HTERT RPE-1 (cell line): ENCODE measurements around the gene RPL32.
"Not testable (repeated sequence)": the region's sequence is repeated elsewhere in the genome, so short reads cannot be mapped to it uniquely, and the experiment has no call there.

Source experiments
- in situ Hi-C: fragments of 300-500 bp; cut with MboI; formaldehyde crosslinking; loops from 4 replicates; pipeline ENCODE4 v1.14.3; 2020; ENCODE audit warnings: low sequenced_read_pairs

The RPL32 gene

GRCh38 chr3:12868039-12869034 is 27.0 kb upstream of the RPL32 start:
- in situ Hi-C loops = no loop called here

DNA sequence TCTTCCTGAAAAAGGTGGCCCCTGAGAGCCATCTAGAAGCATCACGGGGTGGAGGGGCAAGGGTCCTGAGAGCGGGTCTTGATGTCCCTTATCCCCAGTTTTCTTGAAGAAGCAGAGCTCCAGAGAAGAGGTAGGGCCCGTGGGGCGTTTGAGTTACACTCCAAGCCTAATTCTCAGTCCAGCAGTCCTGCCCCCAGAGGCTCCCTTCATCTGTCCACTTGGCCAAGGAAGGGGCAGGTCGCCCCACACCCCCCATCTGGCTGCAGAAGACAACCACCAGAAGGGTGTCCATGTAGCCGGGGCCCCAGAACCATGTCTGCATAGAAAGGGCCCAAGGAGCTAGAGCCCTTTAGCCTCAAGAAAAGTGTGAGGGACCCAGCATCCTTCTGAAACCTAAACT is 25.5 kb upstream of the RPL32 start:
- in situ Hi-C loops = no loop called here

- in situ Hi-C loops = no loop called here
Measured at GRCh38 chr3:12865271-12865670, 23.9 kb upstream of the RPL32 start.

DNA sequence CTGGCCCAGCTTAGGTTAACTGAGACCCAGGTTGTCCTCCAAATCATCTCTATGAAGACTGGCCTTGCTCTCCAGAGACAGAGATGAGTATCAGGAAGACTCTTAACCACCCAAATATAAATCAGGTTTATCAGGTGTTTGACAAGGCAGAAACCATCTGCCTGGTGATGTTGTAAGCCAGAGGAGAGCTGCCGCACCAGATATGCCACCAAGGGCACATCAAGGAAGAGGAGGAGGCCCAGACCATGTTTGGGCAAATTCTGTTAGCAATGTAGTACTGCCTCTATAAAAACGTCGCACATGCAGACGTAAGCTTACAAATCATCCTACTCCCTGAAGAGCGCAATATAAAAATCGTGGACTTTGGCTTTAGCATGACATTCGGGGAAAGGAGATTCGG is 21.0 kb upstream of the RPL32 start:
- in situ Hi-C loops = no loop called here

DNA sequence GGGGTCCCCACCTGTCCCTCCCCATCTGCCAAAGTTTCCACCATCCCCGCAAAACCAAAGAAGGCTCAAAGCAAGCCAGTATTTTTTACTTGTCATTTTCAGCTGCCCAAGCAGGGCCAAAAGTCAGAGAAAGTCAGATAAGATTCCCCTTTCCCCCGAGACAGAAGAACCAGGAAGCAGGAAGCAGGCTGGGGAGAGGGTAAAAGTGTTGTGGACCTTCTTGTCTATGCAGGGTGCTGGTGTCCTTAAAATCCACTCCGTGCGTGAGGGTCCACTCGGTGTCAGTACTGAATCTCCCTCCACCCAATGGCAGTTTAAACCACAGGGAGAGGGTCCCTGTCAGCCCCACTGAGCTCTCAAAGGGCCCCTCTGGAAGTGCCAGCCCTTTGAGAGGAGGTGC is 20.2 kb upstream of the RPL32 start:
- in situ Hi-C loops = no loop called here

GRCh38 chr3:12859840-12860239 is 18.5 kb upstream of the RPL32 start:
- in situ Hi-C loops = no loop called here

DNA sequence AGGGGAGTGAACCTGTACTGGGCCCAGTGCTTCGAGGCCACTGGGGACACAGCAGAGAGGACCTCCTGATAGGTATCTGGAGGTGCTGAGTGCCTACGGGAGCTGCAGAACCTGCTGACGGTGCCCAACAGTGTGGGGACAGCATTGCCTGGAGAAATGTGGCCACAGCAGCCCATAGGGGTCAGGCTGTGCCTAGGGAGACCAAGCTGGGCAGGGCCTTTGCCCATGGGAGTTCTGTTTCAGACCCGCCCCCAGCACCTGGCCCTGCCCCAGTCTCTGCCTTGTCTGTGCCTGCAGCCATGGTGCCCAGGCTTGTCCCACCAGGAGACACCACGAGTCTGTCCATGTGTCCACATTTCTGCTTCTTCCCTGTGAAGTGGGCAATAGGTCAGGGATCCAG is 15.3 kb upstream of the RPL32 start:
- in situ Hi-C loops = no loop called here

GRCh38 chr3:12854565-12854964 is 13.2 kb upstream of the RPL32 start:
- in situ Hi-C loops = no loop called here

GRCh38 chr3:12853847-12854246 is 12.5 kb upstream of the RPL32 start:
- in situ Hi-C loops = not testable (repeated sequence)

DNA sequence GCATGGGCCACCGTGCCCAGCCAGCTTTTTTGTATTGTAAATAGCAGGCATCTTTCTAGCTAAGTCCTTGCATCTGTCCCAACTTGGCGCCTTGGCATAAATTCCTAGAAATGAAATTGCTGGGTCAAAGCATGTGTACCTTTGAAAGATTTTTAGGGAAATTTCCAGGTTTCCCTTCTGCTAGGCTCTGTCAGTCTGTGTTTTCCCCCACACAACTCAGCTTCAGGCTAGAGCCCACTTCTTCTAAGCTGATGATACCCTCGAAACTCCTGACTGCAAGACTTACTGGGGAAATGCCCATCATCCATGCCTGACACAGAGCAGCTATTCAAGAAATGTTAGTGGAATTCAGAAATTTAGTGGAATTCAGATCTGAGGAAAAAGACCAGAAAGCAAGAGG is 10.8 kb upstream of the RPL32 start:
- in situ Hi-C loops = no loop called here

GRCh38 chr3:12845811-12846210 is 4.4 kb upstream of the RPL32 start:
- in situ Hi-C loops = no loop called here

GRCh38 chr3:12842469-12842868 is 1.1 kb upstream of the RPL32 start:
- in situ Hi-C loops = no loop called here

DNA sequence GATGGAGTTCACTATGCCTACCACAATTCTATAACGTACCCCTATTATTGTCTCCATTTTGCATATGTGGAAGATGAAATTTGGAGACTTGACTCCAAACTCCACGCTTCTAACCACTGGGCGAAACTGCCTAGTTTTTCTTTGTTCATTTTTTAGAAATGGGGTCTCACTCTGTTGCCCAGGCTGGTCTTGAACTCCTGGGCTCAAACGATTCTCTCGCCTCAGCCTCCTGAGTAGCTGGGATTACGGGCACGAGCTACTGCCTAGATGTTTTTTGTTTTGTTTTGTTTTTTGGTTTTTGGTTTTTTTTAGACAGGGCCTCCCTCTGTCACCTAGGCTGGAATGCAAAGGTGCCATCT is 584 bp upstream of the RPL32 start:
- in situ Hi-C loops = no loop called here

GRCh38 chr3:12840591-12841148 is 695 bp downstream of the RPL32 start:
- in situ Hi-C loops = no loop called here

DNA sequence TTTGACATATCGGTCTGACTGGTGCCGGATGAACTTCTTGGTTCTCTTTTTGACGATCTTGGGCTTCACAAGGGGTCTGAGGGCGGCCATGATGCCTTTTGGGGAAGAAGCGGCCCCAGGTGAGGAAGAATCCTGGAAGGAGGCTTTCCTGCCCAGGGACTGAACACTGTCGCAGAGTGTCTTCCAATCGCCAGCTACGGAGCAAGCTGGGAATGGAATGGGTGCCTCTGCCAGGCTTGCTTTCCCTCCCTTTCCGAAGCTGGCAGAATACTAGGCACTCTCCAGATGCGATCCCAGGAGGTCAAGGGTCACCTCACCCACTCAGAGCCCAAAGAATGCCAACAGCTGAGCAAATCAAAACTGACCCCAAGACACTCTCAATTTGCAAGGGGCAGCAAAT is 1.2 kb downstream of the RPL32 start:
- in situ Hi-C loops = not testable (repeated sequence)

- in situ Hi-C loops = no loop called here
Measured at GRCh38 chr3:12839156-12839946, 2.0 kb downstream of the RPL32 start.

- in situ Hi-C loops = no loop called here
Measured at GRCh38 chr3:12838179-12838965, 3.0 kb downstream of the RPL32 start.

- in situ Hi-C loops = no loop called here
Measured at GRCh38 chr3:12837295-12837986, 3.9 kb downstream of the RPL32 start.

DNA sequence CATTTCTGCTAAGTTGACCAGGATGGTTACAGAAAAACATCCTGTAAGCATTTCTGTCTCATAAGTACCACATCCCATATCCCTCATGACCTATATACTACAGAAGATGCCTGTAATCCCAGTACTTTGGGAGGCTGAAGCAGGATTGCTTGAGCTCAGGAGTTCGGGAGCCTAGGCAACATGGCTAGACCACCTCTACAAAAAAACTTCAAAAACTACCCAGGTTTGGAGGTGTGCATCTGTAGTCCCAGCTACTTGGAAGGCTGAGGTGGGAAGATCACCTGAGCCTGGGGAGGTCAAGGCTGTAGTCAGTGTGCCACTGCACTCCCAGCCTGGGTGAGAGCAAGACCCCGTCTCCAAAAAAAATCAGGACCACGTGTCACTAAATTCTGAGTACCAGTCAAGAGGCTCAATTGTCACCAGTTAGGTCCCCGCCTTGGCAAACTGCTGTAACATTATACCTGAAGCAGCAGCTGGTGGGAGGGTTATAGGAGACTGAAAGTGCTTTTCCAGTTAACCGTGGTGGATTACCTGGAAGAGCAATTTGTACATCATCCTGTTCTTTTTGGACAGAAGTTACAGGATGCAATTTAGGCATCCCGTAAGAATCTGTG is 6.2 kb downstream of the RPL32 start:
- in situ Hi-C loops = no loop called here
